DOHH2 (cell line): ENCODE measurements around the gene RELB.

Experiments used
- EZH2phosphoT487 ChIP-seq: fragments of 200-600 bp; sonication (generic); IDR thresholded peaks from 2 replicates; pipeline ENCODE4 v1.6.1; 2017; ENCODE audit warnings: borderline replicate concordance, mild to moderate bottlenecking, antibody characterized with exemption, low read length, moderate library complexity, mixed read lengths
- TF ChIP-seq, protein P1 (sequence below): fragments of 200-600 bp; sonication (generic); IDR thresholded peaks from one replicate; pipeline ENCODE4 v1.5.1; 2014; ENCODE audit warnings: antibody characterized with exemption, mild to moderate bottlenecking, low read depth, low read length; ENCODE audit not compliant: poor library complexity, severe bottlenecking

DNA sequence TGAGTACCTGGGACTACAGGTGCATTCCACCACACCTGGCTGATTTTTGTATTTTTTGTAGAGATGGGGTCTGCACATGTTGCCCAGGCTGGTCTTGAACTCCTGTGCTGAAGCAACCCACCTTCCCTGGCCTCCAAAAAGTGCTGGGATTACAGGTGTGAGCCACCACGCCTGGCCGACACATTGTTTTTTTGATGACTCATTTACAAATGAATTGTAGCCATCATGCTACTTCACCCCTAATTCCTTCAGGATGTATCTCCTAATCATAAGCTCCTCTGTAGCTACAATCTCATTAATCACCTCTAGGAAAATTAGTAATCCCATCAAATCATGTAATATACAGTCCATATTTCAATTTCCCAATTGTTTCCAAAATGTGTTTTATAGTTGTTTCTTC is 17.9 kb downstream of the RELB start:
- TF ChIP-seq, protein P1, sequence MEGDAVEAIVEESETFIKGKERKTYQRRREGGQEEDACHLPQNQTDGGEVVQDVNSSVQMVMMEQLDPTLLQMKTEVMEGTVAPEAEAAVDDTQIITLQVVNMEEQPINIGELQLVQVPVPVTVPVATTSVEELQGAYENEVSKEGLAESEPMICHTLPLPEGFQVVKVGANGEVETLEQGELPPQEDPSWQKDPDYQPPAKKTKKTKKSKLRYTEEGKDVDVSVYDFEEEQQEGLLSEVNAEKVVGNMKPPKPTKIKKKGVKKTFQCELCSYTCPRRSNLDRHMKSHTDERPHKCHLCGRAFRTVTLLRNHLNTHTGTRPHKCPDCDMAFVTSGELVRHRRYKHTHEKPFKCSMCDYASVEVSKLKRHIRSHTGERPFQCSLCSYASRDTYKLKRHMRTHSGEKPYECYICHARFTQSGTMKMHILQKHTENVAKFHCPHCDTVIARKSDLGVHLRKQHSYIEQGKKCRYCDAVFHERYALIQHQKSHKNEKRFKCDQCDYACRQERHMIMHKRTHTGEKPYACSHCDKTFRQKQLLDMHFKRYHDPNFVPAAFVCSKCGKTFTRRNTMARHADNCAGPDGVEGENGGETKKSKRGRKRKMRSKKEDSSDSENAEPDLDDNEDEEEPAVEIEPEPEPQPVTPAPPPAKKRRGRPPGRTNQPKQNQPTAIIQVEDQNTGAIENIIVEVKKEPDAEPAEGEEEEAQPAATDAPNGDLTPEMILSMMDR = no peak
- no peak for TF ChIP-seq EZH2phosphoT487
